ENCODE results near the gene FUBP3. TPM values are rescaled to one million over a fixed set of nuclear protein-coding genes. Genes with fewer than 3 reads are reported as not detected.

FUBP3 gene
- total and polyA plus RNA-seq, 4 donors = 22.9 to 44.6 (median 35.1) TPM

GRCh38 chr9:130599625-130600024 is 20.2 kb downstream of the FUBP3 start:
- no peak for TF ChIP-seq CTCF (IDR thresholded peaks at IDR 0.05; ENCODE audit: control extremely low read depth, extremely low read depth)
- Histone ChIP-seq H3K27ac (ENCODE audit: low read depth in 1 of 2, low read length in 1 of 2) (no peak overlapping the region), H3K36me3 (ENCODE audit: control insufficient read depth in 4 of 4, insufficient read depth in 4 of 4, low read length in 4 of 4) (peaks cover 7 to 22% (median 18%) of the 10 kb centered on the region in 4 donors), H3K4me3 (no peak overlapping the region), H3K9me3 (ENCODE audit: control insufficient read depth in 4 of 4, insufficient read depth in 3 of 4, low read length in 3 of 4) (no peaks in the 10 kb centered on the region), H3K27me3 (ENCODE audit: control insufficient read depth in 3 of 3, insufficient read depth in 3 of 3, low read length in 2 of 3) (no peaks in the 10 kb centered on the region), H3K4me1 (ENCODE audit: control insufficient read depth in 5 of 5, insufficient read depth in 5 of 5, low read length in 5 of 5) (no peaks in the 10 kb centered on the region), H3K9ac (ENCODE audit: insufficient read depth in 1 of 2, low read length in 2 of 2) (no peak overlapping the region)
- DNase-seq (no peak), ATAC-seq (ENCODE audit: insufficient read depth, low FRiP score) (no peak)
- 93 to 100% methylated on average over 2 of the region's 2 CpGs for WGBS, 2 donors

- no peak for ATAC-seq (ENCODE audit: insufficient read depth, low FRiP score)
- H3K9me3 ChIP-seq (ENCODE audit: control insufficient read depth in 4 of 4, insufficient read depth in 3 of 4, low read length in 3 of 4) = no peaks in the 10 kb centered on the region
- no peaks in the 10 kb centered on the region for H3K4me1 ChIP-seq (ENCODE audit: control insufficient read depth in 5 of 5, insufficient read depth in 5 of 5, low read length in 5 of 5)
- no peaks in the 10 kb centered on the region for H3K27me3 ChIP-seq (ENCODE audit: control insufficient read depth in 3 of 3, insufficient read depth in 3 of 3, low read length in 2 of 3)
- H3K27ac ChIP-seq (ENCODE audit: low read depth in 1 of 2, low read length in 1 of 2) = no peak overlapping the region
- TF ChIP-seq CTCF (IDR thresholded peaks at IDR 0.05; ENCODE audit: control extremely low read depth, extremely low read depth) = no peak
- no peak for DNase-seq
- peaks cover 7 to 20% (median 15%) of the 10 kb centered on the region in 4 donors for H3K36me3 ChIP-seq (ENCODE audit: control insufficient read depth in 4 of 4, insufficient read depth in 4 of 4, low read length in 4 of 4)
- H3K9ac ChIP-seq (ENCODE audit: insufficient read depth in 1 of 2, low read length in 2 of 2) = no peak overlapping the region
- 71 to 86% methylated on average over 2 of the region's 2 CpGs for WGBS, 2 donors
- no peak overlapping the region for H3K4me3 ChIP-seq
These were observed 21.7 kb downstream of the FUBP3 start for GRCh38 chr9:130601100-130601499.

GRCh38 chr9:130604295-130604694 is 24.9 kb downstream of the FUBP3 start:
- WGBS, 2 donors = 95% methylated on average over 3 of the region's 3 CpGs
- Histone ChIP-seq H3K27ac (ENCODE audit: low read depth in 1 of 2, low read length in 1 of 2) (no peak overlapping the region), H3K4me3 (no peak overlapping the region), H3K36me3 (ENCODE audit: control insufficient read depth in 4 of 4, insufficient read depth in 4 of 4, low read length in 4 of 4) (peaks cover 0 to 16% (median 7%) of the 10 kb centered on the region in 4 donors), H3K9ac (ENCODE audit: insufficient read depth in 1 of 2, low read length in 2 of 2) (no peak overlapping the region), H3K27me3 (ENCODE audit: control insufficient read depth in 3 of 3, insufficient read depth in 3 of 3, low read length in 2 of 3) (no peaks in the 10 kb centered on the region), H3K4me1 (ENCODE audit: control insufficient read depth in 5 of 5, insufficient read depth in 5 of 5, low read length in 5 of 5) (no peaks in the 10 kb centered on the region), H3K9me3 (ENCODE audit: control insufficient read depth in 4 of 4, insufficient read depth in 3 of 4, low read length in 3 of 4) (no peaks in the 10 kb centered on the region)
- no peak for ATAC-seq (ENCODE audit: insufficient read depth, low FRiP score)
- no peak for DNase-seq
- TF ChIP-seq CTCF (IDR thresholded peaks at IDR 0.05; ENCODE audit: control extremely low read depth, extremely low read depth) = no peak
